Measurements from ENCODE around the gene NUAK2. TPM values are rescaled to one million over a fixed set of nuclear protein-coding genes. Genes with fewer than 3 reads are reported as not detected.

NUAK2 gene
- total RNA-seq, 3 donors from 2014 or later (not counting 1 experiment from before 2014, with no cell fraction given) = 17.3 to 21.7 (median 21.5) TPM

DNA sequence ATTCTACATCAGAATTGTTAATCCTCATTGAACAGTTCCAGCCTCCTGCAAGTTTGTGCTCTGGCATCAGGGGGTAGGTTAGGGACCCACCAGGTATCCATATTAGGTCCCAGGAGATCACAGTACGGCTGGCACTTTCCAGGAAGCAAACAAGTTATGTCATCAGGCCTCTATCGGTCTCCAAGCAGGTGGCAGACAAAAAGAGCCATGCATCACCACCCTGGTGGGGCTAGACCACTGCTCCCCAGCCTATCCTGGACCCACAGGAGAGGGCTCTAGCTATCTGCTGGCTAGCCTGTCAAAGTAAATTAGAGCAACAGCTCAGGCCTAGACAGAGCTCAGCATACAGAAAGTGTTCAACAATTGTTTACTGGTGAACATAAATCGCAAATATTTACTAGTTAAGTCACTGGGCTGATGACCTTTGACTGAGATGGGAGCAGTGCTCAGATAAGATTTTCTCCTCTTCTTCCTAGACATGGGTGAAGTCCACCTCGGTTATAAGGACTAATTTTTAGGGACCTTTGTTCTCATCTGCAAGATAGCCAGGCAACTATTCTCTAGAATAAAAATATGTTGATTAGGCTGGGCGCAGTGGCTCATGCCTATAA, 6.4 kb downstream of the NUAK2 start:
- peak overlapping the region; percentile 94 to 98 for H3K27ac Mint-ChIP-seq
- WGBS (ENCODE audit: insufficient coverage) = 65% methylated on average over 5 of the region's 5 CpGs
- intact Hi-C loops (cut with micrococcal nuclease) = no loop called here
- Histone ChIP-seq H3K4me3 (ENCODE audit: low read length) (no peak overlapping the region), H3K9me3 (ENCODE audit: control insufficient read depth, insufficient read depth, low read length) (no peaks in the 10 kb centered on the region), H3K27me3 (ENCODE audit: control insufficient read depth, insufficient read depth, low read length) (no peaks in the 10 kb centered on the region), H3K27ac (ENCODE audit: low read length) (peak overlapping the region; percentile 88), H3K4me1 (ENCODE audit: control insufficient read depth, insufficient read depth, low read length) (peaks cover 90% of the 10 kb centered on the region), H3K36me3 (ENCODE audit: control insufficient read depth, insufficient read depth, low read length) (peaks cover 23% of the 10 kb centered on the region)
- TF ChIP-seq, protein P1, sequence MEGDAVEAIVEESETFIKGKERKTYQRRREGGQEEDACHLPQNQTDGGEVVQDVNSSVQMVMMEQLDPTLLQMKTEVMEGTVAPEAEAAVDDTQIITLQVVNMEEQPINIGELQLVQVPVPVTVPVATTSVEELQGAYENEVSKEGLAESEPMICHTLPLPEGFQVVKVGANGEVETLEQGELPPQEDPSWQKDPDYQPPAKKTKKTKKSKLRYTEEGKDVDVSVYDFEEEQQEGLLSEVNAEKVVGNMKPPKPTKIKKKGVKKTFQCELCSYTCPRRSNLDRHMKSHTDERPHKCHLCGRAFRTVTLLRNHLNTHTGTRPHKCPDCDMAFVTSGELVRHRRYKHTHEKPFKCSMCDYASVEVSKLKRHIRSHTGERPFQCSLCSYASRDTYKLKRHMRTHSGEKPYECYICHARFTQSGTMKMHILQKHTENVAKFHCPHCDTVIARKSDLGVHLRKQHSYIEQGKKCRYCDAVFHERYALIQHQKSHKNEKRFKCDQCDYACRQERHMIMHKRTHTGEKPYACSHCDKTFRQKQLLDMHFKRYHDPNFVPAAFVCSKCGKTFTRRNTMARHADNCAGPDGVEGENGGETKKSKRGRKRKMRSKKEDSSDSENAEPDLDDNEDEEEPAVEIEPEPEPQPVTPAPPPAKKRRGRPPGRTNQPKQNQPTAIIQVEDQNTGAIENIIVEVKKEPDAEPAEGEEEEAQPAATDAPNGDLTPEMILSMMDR (IDR thresholded peaks at IDR 0.05) = no peak
- no peaks in the 10 kb centered on the region for H3K27me3 Mint-ChIP-seq (ENCODE audit: low read depth in 2 of 2)
- peaks cover 90 to 96% of the 10 kb centered on the region in 2 donors for H3K4me1 Mint-ChIP-seq
- H3K9me3 Mint-ChIP-seq = no peaks in the 10 kb centered on the region
- peak overlapping the region; percentile 86 for H3K4me3 Mint-ChIP-seq
- ATAC-seq (no peak), DNase-seq (peak in 1 of 2 donors; percentile 30)
- H3K36me3 Mint-ChIP-seq = no peaks in the 10 kb centered on the region

DNA sequence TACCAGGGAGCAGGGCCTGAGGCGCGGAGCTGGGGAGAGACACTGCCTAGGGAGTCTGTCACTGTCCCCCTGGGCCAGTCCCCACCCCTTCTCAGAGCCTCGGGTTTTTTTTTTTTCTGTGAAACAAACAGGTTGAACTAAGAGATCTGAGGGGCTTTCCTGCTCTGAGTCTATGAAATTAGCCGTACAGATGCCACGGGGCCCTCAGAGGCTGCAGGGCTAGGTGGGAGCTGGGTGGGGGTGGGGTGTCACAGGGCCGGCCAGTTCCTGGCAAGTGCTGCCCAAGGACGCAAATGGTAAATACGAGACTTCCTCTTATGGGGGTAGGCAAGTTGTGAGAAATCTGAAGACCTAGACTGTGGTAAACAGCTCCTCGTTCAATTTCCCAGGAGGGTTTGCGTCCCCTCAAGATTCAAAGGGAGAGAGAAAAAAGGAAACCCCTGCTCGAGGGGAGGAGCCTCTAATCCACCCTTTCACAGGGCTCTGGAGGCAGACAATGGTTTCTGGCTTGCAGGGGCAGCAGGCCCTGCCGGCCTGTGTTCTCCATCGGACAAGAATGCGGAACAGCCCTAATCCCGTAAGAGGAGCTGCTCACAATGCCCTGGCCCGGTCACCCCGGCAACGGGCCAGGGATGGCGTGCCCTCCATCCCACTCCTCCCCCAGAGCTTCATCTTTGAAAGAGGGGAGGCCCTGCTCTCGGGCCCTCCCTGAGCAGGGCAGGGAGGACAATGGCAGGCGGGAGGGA, 7.8 kb downstream of the NUAK2 start:
- intact Hi-C loops (cut with micrococcal nuclease) = loop anchor here (1.0 to 5.0 kb wide), 4 partner anchors 8 to 191 kb away; partner anchors contain the start of genes DSTYK, NUAK2 and RBBP5
- H3K36me3 Mint-ChIP-seq = no peaks in the 10 kb centered on the region
- H3K4me1 ChIP-seq (ENCODE audit: control insufficient read depth, insufficient read depth, low read length) = peaks cover 82% of the 10 kb centered on the region
- DNase-seq (peak; percentile 51 to 78), ATAC-seq (peak; percentile 86 to 91 (median 89))
- H3K27me3 ChIP-seq (ENCODE audit: control insufficient read depth, insufficient read depth, low read length) = no peaks in the 10 kb centered on the region
- H3K4me3 ChIP-seq (ENCODE audit: low read length) = peak overlapping the region; percentile 22
- H3K4me3 Mint-ChIP-seq = peak overlapping the region; percentile 86
- H3K36me3 ChIP-seq (ENCODE audit: control insufficient read depth, insufficient read depth, low read length) = peaks cover 36% of the 10 kb centered on the region
- 17% methylated on average over 21 of the region's 21 CpGs for WGBS (ENCODE audit: insufficient coverage)
- H3K4me1 Mint-ChIP-seq = peaks cover 76 to 82% of the 10 kb centered on the region in 2 donors
- no peaks in the 10 kb centered on the region for H3K9me3 ChIP-seq (ENCODE audit: control insufficient read depth, insufficient read depth, low read length)
- H3K27ac Mint-ChIP-seq = peak overlapping the region; percentile 94 to 98
- TF ChIP-seq, protein P1 (IDR thresholded peaks at IDR 0.05) = no peak
- H3K27me3 Mint-ChIP-seq (ENCODE audit: low read depth in 2 of 2) = no peaks in the 10 kb centered on the region
- peak overlapping the region; percentile 88 for H3K27ac ChIP-seq (ENCODE audit: low read length)
- no peaks in the 10 kb centered on the region for H3K9me3 Mint-ChIP-seq

DNA sequence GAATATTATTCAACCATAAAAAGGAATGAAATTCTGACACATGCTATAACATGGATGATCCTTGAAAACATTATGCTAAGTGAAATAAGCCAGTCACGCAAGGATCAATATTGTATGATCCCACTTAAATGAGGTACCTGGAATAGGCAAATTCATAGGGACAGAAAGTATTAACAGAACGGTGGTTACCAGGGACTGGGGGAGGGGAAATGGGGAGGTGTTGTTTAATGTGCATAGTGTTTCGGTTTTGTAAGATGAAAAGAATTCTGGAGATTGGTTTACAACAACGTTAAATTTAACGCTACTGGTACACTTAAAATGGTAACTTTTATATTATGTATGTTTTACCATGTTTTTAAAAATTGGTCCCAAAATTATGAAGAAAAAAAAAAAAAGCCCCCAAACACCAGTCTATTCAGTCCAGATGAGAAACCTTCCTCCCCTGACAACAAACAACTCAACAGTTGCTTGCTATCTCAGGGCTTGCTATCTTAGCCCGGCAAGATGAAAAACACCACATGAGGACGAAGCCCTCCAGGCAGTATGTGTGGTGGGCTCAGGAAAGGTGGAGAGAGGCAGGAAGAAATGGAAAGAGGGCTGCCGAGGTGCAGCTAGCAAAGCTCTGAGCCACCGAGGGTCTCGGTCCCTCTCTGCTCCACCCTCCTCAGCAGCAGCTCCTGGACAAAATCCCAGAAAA, 8.5 kb downstream of the NUAK2 start:
- Histone ChIP-seq H3K36me3 (ENCODE audit: control insufficient read depth, insufficient read depth, low read length) (peaks cover 43% of the 10 kb centered on the region), H3K4me3 (ENCODE audit: low read length) (peak overlapping the region; percentile 22), H3K9me3 (ENCODE audit: control insufficient read depth, insufficient read depth, low read length) (no peaks in the 10 kb centered on the region), H3K27ac (ENCODE audit: low read length) (peak overlapping the region; percentile 88), H3K4me1 (ENCODE audit: control insufficient read depth, insufficient read depth, low read length) (peaks cover 74% of the 10 kb centered on the region), H3K27me3 (ENCODE audit: control insufficient read depth, insufficient read depth, low read length) (no peaks in the 10 kb centered on the region)
- Mint-ChIP-seq H3K4me3 (peak overlapping the region; percentile 86), H3K9me3 (no peaks in the 10 kb centered on the region), H3K36me3 (peaks cover 7% of the 10 kb centered on the region), H3K4me1 (peaks cover 69 to 81% of the 10 kb centered on the region in 2 donors), H3K27ac (peak overlapping the region; percentile 94 to 98), H3K27me3 (ENCODE audit: low read depth in 2 of 2) (no peaks in the 10 kb centered on the region)
- intact Hi-C loops (cut with micrococcal nuclease) = loop anchor here (1.0 to 5.0 kb wide), 4 partner anchors 8 to 191 kb away; partner anchors contain the start of genes DSTYK, NUAK2 and RBBP5
- TF ChIP-seq, protein P1 (IDR thresholded peaks at IDR 0.05) = no peak
- ATAC-seq (no peak), DNase-seq (peak in 1 of 2 donors; percentile 58)
- 30% methylated on average over 8 of the region's 10 CpGs for WGBS (ENCODE audit: insufficient coverage)

Data from natural killer cell (primary cell).